ENCODE data around the gene DIPK1B.

DNA sequence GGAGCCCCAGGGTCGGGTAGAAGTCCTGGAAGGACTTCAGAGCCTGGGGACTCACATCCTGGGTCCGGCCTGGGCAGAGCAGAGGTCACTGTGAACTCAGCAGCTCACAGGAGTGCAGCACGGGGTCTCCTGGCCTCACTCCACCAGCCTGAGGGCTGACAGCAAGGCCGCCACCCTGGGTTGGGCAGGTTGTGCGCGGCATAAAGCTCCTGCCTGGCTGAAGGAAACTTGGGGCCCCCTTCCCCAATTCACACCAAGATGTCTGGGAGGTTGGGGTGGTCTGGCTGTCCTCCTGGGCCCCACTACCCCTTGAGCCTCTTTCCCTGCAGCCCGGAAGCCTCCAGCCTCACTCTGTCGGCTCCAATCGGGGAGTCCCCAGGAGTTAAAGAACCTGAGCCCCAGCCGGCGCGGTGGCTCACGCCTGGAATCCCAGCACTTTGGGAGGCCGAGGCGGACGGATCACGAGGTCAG, 49.9 kb downstream of the DIPK1B start:
- no peak for TF ChIP-seq TAF1 (IDR thresholded peaks at IDR 0.05; ENCODE audit: borderline replicate concordance, low read depth, low read length)
- no peak for TF ChIP-seq POLR2A (IDR thresholded peaks at IDR 0.05; ENCODE audit: low read depth, low read length)
- no peak for TF ChIP-seq POLR2AphosphoS5 (IDR thresholded peaks at IDR 0.05; ENCODE audit: low read depth, low read length)
